Stomach smooth muscle (tissue), 2 donors: ENCODE data around the gene TTF2.
"Not testable (repeated sequence)": the region's sequence is repeated elsewhere in the genome, so short reads cannot be mapped to it uniquely, and the experiment has no call there.

ENCODE experiments used
- H3K27ac ChIP-seq: one replicate; pipeline ENCODE4 v1.7.0; 2013; ENCODE audit warnings: mild to moderate bottlenecking, low read length, inconsistent platforms
- H3K27me3 ChIP-seq, 2 donors: one replicate each; pipeline ENCODE4 v1.7.0; 2013; ENCODE audit warnings: low read length in 2 of 2; ENCODE audit not compliant: insufficient read depth in 2 of 2, control insufficient read depth in 1 of 2
- H3K36me3 ChIP-seq, 2 donors: one replicate each; pipeline ENCODE4 v1.7.0; 2013; ENCODE audit warnings: low read length in 2 of 2; ENCODE audit not compliant: control insufficient read depth in 2 of 2, insufficient read depth in 2 of 2
- H3K4me1 ChIP-seq: one replicate; pipeline ENCODE4 v1.7.0; 2013; ENCODE audit warnings: low read length; ENCODE audit not compliant: control insufficient read depth, insufficient read depth
- H3K4me3 ChIP-seq, 2 donors: one replicate each; pipeline ENCODE4 v1.7.0; 2013; ENCODE audit warnings: low read length in 2 of 2
- H3K9ac ChIP-seq, 2 donors: one replicate each; pipeline ENCODE4 v1.7.0; 2013; ENCODE audit warnings: low read length in 2 of 2, mild to moderate bottlenecking in 1 of 2
- H3K9me3 ChIP-seq, 2 donors: one replicate each; pipeline ENCODE4 v1.7.0; 2013; ENCODE audit warnings: low read length in 2 of 2; ENCODE audit not compliant: control insufficient read depth in 2 of 2
- donor health status: healthy.
- donor health status: Pancreatic carcinoma.

The TTF2 gene

GRCh38 chr1:117093091-117093534 is 33.0 kb downstream of the TTF2 start:
- H3K9ac ChIP-seq, result peak overlapping the region in 1 of 2 donors; percentile 42
- peak overlapping the region; percentile 53 for H3K27ac ChIP-seq
- H3K4me1 ChIP-seq, result peaks cover 11% of the 10 kb centered on the region
- H3K4me3 ChIP-seq, result peak overlapping the region in 1 of 2 donors; percentile 15
- peaks cover 0 to 2% of the 10 kb centered on the region in 2 donors for H3K36me3 ChIP-seq
- H3K27me3 ChIP-seq, result no peaks in the 10 kb centered on the region
- no peaks in the 10 kb centered on the region for H3K9me3 ChIP-seq

GRCh38 chr1:117093870-117094621 is 33.9 kb downstream of the TTF2 start:
- Histone ChIP-seq H3K4me1 (peaks cover 11% of the 10 kb centered on the region), H3K9ac (no peak overlapping the region), H3K9me3 (no peaks in the 10 kb centered on the region), H3K36me3 (peaks cover 0 to 2% of the 10 kb centered on the region in 2 donors), H3K27ac (peak overlapping the region; percentile 53), H3K27me3 (no peaks in the 10 kb centered on the region), H3K4me3 (no peak overlapping the region)

- Histone ChIP-seq H3K4me1 (peaks cover 11% of the 10 kb centered on the region), H3K36me3 (peaks cover 0 to 2% of the 10 kb centered on the region in 2 donors), H3K27ac (no peak overlapping the region), H3K4me3 (no peak overlapping the region), H3K27me3 (no peaks in the 10 kb centered on the region), H3K9ac (no peak overlapping the region), H3K9me3 (no peaks in the 10 kb centered on the region)
Observed at GRCh38 chr1:117094841-117095604, 34.9 kb downstream of the TTF2 start.

- Histone ChIP-seq H3K9me3 (no peaks in the 10 kb centered on the region), H3K4me3 (no peak overlapping the region), H3K36me3 (peaks cover 0 to 2% of the 10 kb centered on the region in 2 donors), H3K27me3 (no peaks in the 10 kb centered on the region), H3K4me1 (peaks cover 11% of the 10 kb centered on the region), H3K27ac (no peak overlapping the region), H3K9ac (no peak overlapping the region)
Observed at GRCh38 chr1:117096951-117097408, 36.9 kb downstream of the TTF2 start.

GRCh38 chr1:117097443-117097842 is 37.3 kb downstream of the TTF2 start:
- no peak overlapping the region for H3K27ac ChIP-seq

GRCh38 chr1:117098287-117098890 is 38.3 kb downstream of the TTF2 start:
- H3K4me1 ChIP-seq, result peaks cover 6% of the 10 kb centered on the region
- H3K36me3 ChIP-seq, result peaks cover 2% of the 10 kb centered on the region in 2 donors
- no peak overlapping the region for H3K27ac ChIP-seq

More at GRCh38 chr1:117097443-117097842, 37.3 kb downstream of the TTF2 start:
- Histone ChIP-seq H3K36me3 (peaks cover 0 to 2% of the 10 kb centered on the region in 2 donors), H3K9ac (no peak overlapping the region), H3K4me3 (no peak overlapping the region), H3K27me3 (no peaks in the 10 kb centered on the region), H3K4me1 (peaks cover 11% of the 10 kb centered on the region), H3K9me3 (no peaks in the 10 kb centered on the region)

GRCh38 chr1:117101334-117101733 is 41.2 kb downstream of the TTF2 start:
- no peaks in the 10 kb centered on the region for H3K4me1 ChIP-seq
- H3K9ac ChIP-seq, result no peak overlapping the region
- no peaks in the 10 kb centered on the region for H3K27me3 ChIP-seq
- peaks cover 2% of the 10 kb centered on the region in 2 donors for H3K36me3 ChIP-seq
- H3K27ac ChIP-seq, result no peak overlapping the region
- no peak overlapping the region for H3K4me3 ChIP-seq
- H3K9me3 ChIP-seq, result no peaks in the 10 kb centered on the region

More at GRCh38 chr1:117098287-117098890, 38.3 kb downstream of the TTF2 start:
- H3K9ac ChIP-seq, result no peak overlapping the region
- H3K4me3 ChIP-seq, result no peak overlapping the region
- H3K27me3 ChIP-seq, result no peaks in the 10 kb centered on the region
- no peaks in the 10 kb centered on the region for H3K9me3 ChIP-seq

- not testable (repeated sequence) for H3K36me3 ChIP-seq, H3K9me3 ChIP-seq, H3K4me3 ChIP-seq, H3K9ac ChIP-seq, H3K4me1 ChIP-seq, H3K27ac ChIP-seq, H3K27me3 ChIP-seq
Observed at GRCh38 chr1:117101858-117102257, 41.7 kb downstream of the TTF2 start.

- Histone ChIP-seq H3K27me3 (no peaks in the 10 kb centered on the region), H3K4me1 (no peaks in the 10 kb centered on the region), H3K4me3 (no peak overlapping the region), H3K27ac (no peak overlapping the region), H3K9ac (no peak overlapping the region), H3K36me3 (peaks cover 5 to 9% of the 10 kb centered on the region in 2 donors), H3K9me3 (no peaks in the 10 kb centered on the region)
Observed at GRCh38 chr1:117104986-117105385, 44.9 kb downstream of the TTF2 start.

- no peak overlapping the region for H3K4me3 ChIP-seq
- peaks cover 5 to 9% of the 10 kb centered on the region in 2 donors for H3K36me3 ChIP-seq
- no peak overlapping the region for H3K27ac ChIP-seq
- H3K27me3 ChIP-seq, result no peaks in the 10 kb centered on the region
- H3K9ac ChIP-seq, result no peak overlapping the region
- no peaks in the 10 kb centered on the region for H3K9me3 ChIP-seq
- H3K4me1 ChIP-seq, result no peaks in the 10 kb centered on the region
Observed at GRCh38 chr1:117105722-117106121, 45.6 kb downstream of the TTF2 start.
